HG02840 (cell line): ENCODE data around the gene NGEF.

ENCODE experiments used
- ATAC-seq: cut with Tn5 transposase; IDR thresholded peaks from one replicate; pipeline ENCODE4 v1.9.1; 2021; ENCODE audit warnings: mild to moderate bottlenecking, moderate library complexity, moderate number of reproducible peaks; ENCODE audit not compliant: unreplicated experiment, low FRiP score

Gene NGEF

GRCh38 chr2:232888839-232889529 lies 124.1 kb downstream of the NGEF start:
- no peak for ATAC-seq

DNA sequence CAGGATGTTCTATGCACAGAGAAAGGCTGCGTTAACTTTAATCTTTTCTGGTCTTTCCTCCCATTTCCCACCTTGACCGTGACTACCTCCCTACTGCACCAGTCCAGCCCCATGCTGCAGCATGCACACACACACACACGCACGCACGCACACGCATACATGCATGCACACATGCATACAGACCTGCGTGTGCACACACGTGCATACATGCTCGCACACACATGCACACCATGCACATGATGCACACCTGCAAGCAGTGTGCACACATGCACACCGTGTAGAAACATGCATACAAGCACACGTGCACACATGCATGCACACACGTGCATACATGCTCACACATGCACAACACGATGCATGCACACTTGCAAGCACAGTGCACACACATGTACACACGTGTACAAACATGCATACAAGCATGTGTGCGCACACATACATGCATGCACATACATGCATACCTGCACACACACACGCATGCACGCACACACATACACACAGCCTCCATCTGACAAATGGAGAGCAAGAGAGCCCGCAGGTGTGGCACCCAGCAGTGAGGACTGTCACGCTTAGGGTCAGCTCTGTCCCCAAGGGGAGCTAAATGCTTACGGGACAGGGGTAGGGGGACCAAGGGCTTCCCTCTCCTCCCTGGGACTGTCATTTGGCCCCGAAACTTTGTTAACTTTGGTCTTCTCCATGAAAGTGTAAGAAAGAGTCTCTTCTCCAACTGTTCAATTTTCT lies 124.8 kb downstream of the NGEF start:
- ATAC-seq: no peak

DNA sequence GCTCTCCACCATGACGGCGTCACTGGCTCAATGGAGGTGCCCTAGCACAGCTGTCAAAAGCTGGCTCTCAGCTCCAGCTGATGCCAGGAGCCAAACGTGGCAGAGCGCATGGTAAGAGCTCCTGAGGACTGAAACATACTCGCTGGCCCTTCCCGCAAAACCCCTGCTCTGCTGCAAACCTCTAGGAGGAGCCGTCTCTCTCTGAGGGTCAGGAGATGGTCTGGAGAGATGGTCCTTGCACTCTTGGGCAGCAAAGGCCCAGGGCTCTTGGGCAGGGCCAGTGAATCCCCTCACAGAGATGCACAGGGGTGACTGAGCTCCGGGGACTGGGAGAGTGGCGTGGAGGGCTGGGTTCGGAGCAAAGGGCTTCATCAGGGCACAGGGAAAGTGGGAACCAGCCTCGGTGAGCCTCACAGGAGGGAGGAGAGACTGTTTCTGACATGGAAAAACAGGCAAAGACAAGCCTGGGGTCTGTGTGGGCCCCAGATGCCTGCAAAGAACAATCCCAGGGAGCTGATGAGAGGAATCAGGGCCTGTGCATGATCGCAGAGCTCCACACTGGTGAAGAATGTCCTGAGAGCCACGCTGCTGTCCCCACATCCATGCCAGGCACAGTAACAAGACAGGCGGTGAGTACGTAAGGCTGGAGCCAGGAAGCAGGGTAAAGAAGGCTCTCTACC lies 125.7 kb downstream of the NGEF start:
- no peak for ATAC-seq

DNA sequence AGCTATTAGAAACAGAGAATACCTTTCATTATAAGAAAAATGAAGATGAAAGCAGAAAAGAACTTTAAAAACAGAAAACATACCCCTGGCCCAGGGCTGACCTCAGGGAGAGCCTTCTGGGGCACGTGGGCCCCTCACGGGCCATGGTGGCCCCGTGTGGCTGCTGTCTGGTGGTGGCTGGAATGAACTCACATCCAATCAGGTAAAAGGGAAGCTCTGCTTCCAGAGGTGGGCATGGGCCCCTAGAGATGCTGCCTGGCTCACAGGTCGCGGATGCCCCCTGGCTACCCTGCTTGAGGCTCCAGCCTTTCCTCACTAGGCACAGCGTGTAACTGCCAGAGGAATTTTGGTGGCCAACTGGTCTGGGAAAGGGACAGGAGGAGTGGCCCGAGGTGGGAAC lies 126.4 kb downstream of the NGEF start:
- no peak for ATAC-seq

DNA sequence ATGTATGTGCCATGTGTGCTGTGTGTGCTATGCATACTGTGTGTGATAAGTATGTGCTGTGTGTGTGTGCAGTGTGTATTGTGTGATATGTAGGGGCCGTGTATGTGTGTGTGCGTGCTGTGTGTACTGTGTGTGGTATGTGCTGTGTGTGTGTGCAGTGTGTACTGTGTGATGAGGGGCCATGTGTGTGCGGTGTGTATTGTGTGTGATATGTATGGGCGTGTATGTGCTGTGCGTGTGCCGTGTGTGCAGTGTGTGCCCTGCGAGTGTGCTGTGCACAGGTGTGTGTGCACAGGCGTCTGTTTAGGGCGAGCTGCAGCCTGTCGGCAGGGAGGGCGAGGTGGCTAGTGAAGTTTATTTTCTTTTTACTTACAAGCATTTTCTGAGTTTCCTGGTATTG lies 126.9 kb downstream of the NGEF start:
- no peak for ATAC-seq

DNA sequence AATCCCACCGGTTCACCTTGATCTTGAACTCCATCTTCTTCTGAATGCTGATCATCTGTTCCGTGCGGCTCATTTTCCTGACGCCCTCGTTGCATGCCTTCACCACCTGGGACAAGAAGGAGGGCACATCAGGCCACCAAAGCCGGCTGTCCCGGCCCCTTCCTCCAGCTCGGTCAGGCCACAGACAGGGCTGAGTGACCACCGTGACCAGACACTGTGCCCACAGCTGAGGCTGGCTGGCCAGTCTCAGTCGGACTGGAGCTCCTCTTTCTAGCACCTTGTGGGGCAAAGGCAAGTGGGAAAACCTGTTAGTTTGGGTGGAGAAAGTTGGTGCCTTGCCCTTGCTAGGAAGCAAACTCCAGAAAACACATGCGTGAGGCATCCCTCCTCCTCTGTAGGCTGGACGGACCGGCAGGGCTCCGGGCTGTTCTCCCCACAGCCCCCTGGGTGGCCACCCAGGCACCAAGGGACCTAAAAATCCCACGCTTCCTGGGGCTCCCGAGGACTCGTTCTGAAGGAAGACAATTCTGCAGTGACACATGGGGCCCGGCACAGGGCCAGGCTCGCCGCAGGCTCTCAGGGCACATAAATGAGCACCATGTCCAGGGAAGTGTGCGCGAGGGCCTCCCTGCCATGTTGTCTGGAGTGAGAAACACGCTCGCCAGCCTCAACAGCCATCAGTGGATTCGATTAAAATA lies 127.6 kb downstream of the NGEF start:
- ATAC-seq: no peak

GRCh38 chr2:232884549-232885263 lies 128.3 kb downstream of the NGEF start:
- ATAC-seq: no peak

DNA sequence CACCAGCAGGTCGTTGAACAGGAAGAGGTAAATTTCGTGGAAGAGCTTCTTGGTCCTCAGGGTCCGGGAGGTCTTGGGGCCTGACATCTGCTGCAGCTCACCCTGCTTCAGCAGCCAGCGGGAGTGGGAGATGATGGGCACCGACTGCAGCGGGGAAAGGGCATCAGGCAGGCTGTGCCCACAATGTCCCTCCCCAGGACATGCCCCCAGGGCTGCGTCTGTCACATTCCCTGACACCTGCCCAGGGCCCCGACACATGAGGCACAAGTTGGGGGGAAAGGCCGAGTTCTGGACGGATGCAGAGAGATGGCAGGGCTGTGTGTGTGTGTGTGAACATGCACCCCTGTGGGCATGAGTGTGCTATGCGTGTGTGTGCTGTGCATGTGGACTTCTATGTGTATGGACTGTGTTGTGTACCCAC lies 129.0 kb downstream of the NGEF start:
- ATAC-seq: no peak

DNA sequence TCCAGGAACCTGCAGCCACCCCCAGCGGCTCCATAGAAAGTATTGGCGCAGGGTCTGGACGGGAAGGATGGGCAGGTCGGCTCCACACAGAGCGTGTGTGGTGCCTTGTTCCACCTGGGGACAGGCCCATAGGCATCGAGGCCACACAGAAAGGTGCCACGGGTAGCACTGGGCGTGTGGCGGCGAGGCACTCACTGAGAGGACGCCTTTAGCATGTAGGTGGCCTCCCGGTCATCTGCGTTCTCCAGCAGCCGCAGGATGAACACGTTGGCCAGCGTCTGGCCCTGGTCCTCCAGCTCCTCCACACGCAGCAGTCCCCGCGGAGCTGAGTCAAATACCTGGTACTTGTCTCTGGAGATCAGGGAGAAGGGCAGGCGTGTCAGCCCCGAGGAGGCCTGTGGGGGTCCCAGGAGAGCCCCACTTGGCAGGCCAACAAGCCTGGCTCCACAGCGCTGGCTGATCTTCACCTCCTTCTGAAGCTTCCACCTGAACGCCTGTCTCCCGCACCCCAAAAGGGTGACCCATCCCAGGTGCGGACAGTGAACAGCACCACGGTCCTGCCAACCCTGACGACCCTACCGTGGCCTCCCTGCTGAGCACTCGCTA lies 129.8 kb downstream of the NGEF start:
- no peak for ATAC-seq

DNA sequence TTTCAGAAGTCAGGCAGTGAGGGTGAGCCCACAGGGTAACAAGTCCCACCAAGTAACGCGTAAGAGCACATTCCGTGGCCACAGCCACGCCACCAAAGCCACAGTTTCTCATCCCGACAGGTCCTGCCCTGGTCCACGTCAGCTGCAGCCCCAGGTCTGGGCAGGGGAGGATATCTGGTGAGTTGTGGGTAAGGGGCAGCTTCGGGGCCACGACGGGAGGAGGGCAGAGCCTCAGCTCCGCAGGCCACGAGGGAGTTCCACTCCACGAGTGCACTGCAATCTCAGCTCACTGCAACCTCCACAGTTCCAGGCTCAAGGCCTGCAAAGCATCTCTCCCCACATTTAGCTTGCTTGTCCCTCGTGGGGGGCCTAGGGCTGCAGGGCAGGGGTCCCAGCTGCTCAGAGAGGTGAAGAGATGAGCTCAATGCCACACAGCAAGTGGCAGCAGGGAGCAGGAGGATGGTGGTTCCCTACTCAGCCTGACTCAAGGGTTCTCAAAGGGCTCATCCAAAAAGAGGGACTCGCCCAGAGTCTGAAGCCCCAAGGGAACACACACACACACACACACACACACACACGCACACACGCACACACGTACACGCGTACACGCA lies 130.4 kb downstream of the NGEF start:
- ATAC-seq: no peak

DNA sequence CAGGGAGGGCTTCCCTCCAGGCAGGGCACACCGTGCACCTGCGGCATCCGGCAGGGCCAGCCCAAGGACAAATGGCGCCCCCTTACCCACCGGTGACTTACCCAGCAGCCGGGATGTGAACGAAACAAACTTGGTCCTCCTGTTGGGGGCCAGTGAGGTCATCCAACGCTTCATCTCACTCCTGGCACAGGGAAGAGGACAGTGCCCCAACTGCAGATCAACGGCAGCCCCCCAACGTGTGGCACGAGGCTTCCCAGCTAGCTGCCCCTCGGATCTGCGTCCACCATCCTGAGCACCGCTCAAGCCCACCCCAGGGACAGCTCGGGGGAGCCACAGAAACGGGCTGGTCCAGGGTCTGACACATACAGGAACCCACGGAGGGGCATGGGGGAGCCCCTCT lies 131.0 kb downstream of the NGEF start:
- ATAC-seq: no peak

DNA sequence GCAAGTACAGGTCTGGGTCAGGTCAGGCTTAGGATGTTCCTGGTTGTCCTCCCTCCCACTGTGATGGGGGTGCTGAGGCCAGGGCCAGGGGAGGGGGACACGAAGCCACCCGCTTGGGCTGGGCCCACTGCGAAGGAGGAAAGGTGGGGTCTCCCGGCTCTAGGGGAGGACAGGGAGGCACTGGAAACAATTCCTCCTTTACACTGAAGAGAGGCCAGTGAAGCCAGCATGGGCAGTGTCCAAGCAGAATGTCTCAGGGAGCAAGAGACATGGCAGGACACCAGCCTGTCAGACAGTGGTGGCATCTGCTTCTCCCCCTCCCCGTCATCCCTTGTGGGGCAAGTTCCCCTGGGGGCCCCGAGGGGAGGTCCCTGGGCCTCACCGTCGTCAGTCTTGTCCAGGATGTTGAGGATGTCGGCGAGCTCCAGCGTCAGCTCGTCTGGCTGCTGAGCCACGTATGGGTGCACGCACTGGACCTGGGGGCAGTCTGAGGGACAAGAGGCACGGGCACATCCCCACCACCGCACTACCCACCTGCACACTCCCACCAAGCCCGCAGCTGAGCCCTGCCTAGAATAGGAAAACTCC lies 132.2 kb downstream of the NGEF start:
- no peak for ATAC-seq

DNA sequence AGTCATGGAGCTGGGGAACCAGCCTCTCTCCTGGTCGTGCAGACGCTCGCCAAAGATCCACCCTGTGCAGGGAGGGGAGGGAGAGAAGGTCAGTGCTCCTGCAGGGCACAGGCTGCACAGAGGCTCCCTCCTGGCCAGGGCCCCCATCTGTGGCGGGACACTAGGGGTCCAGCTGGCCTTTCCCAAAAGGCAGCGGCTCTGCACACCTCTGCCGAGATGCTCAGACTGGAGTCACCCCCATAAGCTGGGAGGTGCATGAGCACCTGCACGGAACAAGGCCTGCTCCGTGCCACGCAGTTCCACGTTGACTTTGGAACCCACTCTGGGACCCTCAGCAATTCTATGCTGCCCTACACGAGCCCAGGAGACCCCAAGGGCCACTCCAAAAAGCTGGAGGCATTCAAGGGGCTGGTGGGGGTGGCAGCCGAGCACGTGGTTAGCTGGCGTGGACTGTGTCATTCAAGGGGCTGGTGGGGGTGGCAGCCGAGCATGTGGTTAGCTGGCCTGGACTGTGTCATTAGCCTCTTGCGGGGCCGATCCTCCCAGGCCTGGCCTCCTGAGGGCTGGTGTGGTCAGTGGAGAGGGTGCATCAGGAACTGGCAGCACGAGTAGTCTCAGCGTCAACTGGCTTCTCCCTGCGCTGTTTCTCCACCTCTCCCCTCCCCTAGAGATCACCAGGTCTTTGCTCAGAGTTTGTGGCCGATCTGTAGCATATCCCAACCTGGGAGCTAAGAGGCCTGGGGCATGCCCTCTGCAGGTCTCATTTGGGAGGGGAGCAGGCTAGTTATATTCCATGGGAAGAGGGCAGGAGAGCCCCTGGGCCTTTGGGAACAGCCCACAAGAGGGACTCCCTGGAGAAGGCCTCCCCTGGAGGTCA lies 133.2 kb downstream of the NGEF start:
- ATAC-seq: no peak

- no peak for ATAC-seq
Observed at GRCh38 chr2:232878855-232879617, 134.0 kb downstream of the NGEF start.

DNA sequence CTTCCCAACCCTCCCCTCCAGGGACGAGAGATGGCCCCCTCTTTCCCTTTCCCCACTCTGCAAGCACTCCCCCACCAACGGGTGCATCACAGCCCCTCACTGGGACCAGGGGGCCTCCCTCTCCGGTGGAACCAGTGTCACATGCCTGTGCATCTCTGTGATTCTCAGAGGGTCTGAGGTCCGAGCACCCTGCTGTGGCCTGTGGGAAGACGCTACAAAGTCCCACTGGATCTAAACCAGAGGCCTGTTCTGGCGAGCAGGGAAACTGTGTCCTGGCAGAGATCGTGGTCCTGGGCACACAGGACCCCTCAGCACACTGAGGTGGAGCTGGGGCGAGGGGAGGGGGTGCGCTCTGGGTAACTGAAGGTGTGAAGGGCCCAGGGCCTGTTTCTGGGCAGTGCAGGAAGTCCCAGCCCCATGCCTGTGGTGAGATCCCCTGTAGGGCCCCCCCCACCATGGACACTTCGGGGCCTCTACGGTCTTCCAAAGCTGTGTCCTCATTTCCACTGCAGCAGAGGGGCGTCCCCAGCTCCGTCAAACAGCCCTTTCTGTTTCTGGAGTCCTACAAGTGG lies 135.0 kb downstream of the NGEF start:
- no peak for ATAC-seq

DNA sequence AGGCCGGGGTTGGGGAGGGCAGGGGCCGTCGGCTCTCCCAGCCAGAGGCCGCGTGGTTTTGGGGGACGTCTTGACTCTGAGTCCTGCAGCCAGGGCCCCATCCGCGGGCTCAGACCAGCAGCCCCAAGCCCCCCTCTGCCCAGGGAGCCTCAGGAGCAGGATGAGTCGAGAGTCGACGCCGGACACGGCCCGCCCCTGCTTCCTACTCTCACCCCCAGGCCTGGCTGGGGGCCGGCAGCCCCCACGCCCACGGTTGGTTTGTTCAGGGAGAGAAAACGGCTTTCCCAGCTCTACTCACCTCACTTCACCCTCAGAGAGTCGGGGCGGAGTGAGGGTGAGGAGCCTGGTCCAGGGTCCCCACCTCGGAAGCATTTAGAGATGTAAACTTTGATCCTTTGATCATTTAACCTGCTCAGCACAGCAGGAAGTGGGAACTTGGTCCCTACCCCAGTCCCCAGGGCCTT lies 136.0 kb downstream of the NGEF start:
- ATAC-seq: no peak
